K562 (cell line): ENCODE results near the gene DYNLT2B. TPM values are rescaled to one million over a fixed set of nuclear protein-coding genes. Genes with fewer than 3 reads are reported as not detected.

ENCODE experiments used
- ATAC-seq: fragments of 200-7000 bp; cut with Tn5 transposase; 3 replicates; pipeline ENCODE4 v1.9.1; 2020; ENCODE audit warnings: moderate library complexity
- BruUV-seq: library from RNA; stranded (reverse); fragments of 400-500 nt; replicated peaks from 2 replicates; lab custom pipeline; 2021; lab: Mats Ljungman, UMichigan
- CTCF ChIA-PET: fragments of 300-600 bp; formaldehyde crosslinking; extraction: SDS; loops from one replicate; lab custom pipeline; 2021; ENCODE audit warnings: low intra/inter-chr PET ratio; lab: Yijun Ruan, JAX
- POLR2A ChIA-PET: fragments of 300-600, 350-650 bp; sonication (Branson Sonifier 250); formaldehyde crosslinking; extraction: SDS; loops from one replicate; lab custom pipeline; 2021; ENCODE audit warnings: antibody characterized with exemption, inconsistent platforms; lab: Yijun Ruan, JAX
- DNase-seq, 4 experiments: peaks; one replicate each; pipeline versions ENCODE4 v3.0.0 to v3.0.0-alpha.2; 2011 to 2018; ENCODE audit warnings: low spot score in 3 of 4, mixed read lengths in 3 of 4; ENCODE audit errors: extremely low read depth in 1 of 4
- FAIRE-seq: peaks from 2 replicates; lab custom pipeline; 2011; peaks lifted over from hg19 to GRCh38; lab: Jason Lieb, UNC
- H2AFZ ChIP-seq: 2 replicates; pipeline ENCODE4 v1.6.0; 2011; ENCODE audit warnings: low read depth, low read length, control low read depth, inconsistent platforms
- H3K27ac ChIP-seq: fragments of 200-600 bp; 3 replicates; pipeline ENCODE4 v1.8.0; 2011; ENCODE audit warnings: low read depth, mild to moderate bottlenecking, control low read depth, inconsistent platforms, low read length, moderate library complexity, mixed read lengths; ENCODE audit errors: extremely low read depth
- H3K27me3 ChIP-seq, 2 experiments: fragments of 300-600 bp in 1 of 2; 2 replicates in 1 of 2; 3 replicates in 1 of 2; pipeline versions ENCODE4 v1.6.0 to v1.8.0; 2011; ENCODE audit warnings: inconsistent platforms in 2 of 2, low read length in 2 of 2, mild to moderate bottlenecking in 1 of 2, mixed read lengths in 1 of 2, moderate library complexity in 1 of 2; ENCODE audit not compliant: control insufficient read depth in 2 of 2, insufficient read depth in 2 of 2
- H3K36me3 ChIP-seq: fragments of 300-600 bp; 3 replicates; pipeline ENCODE4 v1.8.0; 2011; ENCODE audit warnings: mild to moderate bottlenecking, low read length, inconsistent platforms; ENCODE audit not compliant: control insufficient read depth, insufficient read depth
- H3K4me1 ChIP-seq, 2 experiments: fragments of 200-600 bp in 1 of 2; replicated peaks in 1 of 2; 2 replicates in 1 of 2; 3 replicates in 1 of 2; pipeline versions ENCODE4 v1.5.1 to v1.8.0; 2011; ENCODE audit warnings: inconsistent platforms in 2 of 2, low read length in 2 of 2, mild to moderate bottlenecking in 1 of 2, mixed read lengths in 1 of 2, moderate library complexity in 1 of 2; ENCODE audit not compliant: control insufficient read depth in 2 of 2, insufficient read depth in 2 of 2
- H3K4me2 ChIP-seq: 2 replicates; pipeline ENCODE4 v1.6.1; 2011; ENCODE audit warnings: low read length, control low read depth, inconsistent platforms, mixed read lengths; ENCODE audit not compliant: insufficient read depth
- H3K4me3 ChIP-seq: fragments of 200-600 bp; sonication (generic), shearing (Covaris generic); 2 replicates; pipeline ENCODE4 v1.5.1; 2016; ENCODE audit warnings: control low read depth, inconsistent platforms
- H3K79me2 ChIP-seq: fragments of 200-600 bp; 3 replicates; pipeline ENCODE4 v1.8.0; 2011; ENCODE audit warnings: low read length, inconsistent platforms; ENCODE audit not compliant: control insufficient read depth, insufficient read depth
- H3K9ac ChIP-seq, 2 experiments: 2 replicates each; pipeline versions ENCODE4 v1.6.0 to v1.6.1; 2011; ENCODE audit warnings: low read depth in 2 of 2, low read length in 2 of 2, control low read depth in 1 of 2, inconsistent platforms in 1 of 2, mild to moderate bottlenecking in 1 of 2, mixed read lengths in 1 of 2; ENCODE audit not compliant: insufficient read depth in 1 of 2
- H3K9me1 ChIP-seq: one replicate; pipeline ENCODE4 v1.6.0; 2011; ENCODE audit warnings: inconsistent platforms, mild to moderate bottlenecking, low read length, moderate library complexity; ENCODE audit not compliant: control insufficient read depth, insufficient read depth
- H3K9me3 ChIP-seq: replicated peaks from 2 replicates; pipeline ENCODE4 v1.5.1; 2011; ENCODE audit warnings: low read depth, low read length, inconsistent platforms; ENCODE audit not compliant: control insufficient read depth, insufficient read depth
- H4K20me1 ChIP-seq: replicated peaks from 2 replicates; pipeline ENCODE4 v1.6.1; 2011; ENCODE audit warnings: low read length, inconsistent platforms, mixed read lengths; ENCODE audit not compliant: control insufficient read depth, insufficient read depth
- HIVEP1 ChIP-seq: fragments of 250-450 bp; sonication (Bioruptor Pico); IDR thresholded peaks from 2 replicates; pipeline ENCODE4 v1.4.0; 2020; ENCODE audit warnings: mild to moderate bottlenecking
- HMG20B ChIP-seq: fragments of 250-450 bp; sonication (Bioruptor Pico); IDR thresholded peaks from 2 replicates; pipeline ENCODE4 v1.5.0; 2021; ENCODE audit warnings: mild to moderate bottlenecking
- ILF3 ChIP-seq: fragments of 450-650 bp; IDR thresholded peaks from 2 replicates; pipeline ENCODE4 v1.6.1; 2018; ENCODE audit warnings: antibody characterized with exemption, mild to moderate bottlenecking, moderate library complexity, borderline replicate concordance
- POLR2A ChIP-seq: fragments of 450-650 bp; conservative IDR thresholded peaks from 2 replicates; pipeline ENCODE4 v1.6.1; 2016
- WGBS: fragments of 100-300 bp; shearing (Covaris generic); methylation state at CpG from one replicate; pipeline ENCODE4 v1.1.6; 2016; ENCODE audit warnings: low coverage, mixed read lengths; ENCODE audit not compliant: insufficient coverage; ENCODE audit errors: missing lambda C conversion rate; 5-methylcytosine and 5-hydroxymethylcytosine counted together
- in situ Hi-C: fragments of 300-500 bp; cut with MboI; formaldehyde crosslinking; loops from 4 replicates; pipeline ENCODE4 v1.15.0; 2018; ENCODE audit warnings: inconsistent platforms, mixed read lengths
- intact Hi-C: fragments of 100-400 bp; cut with micrococcal nuclease; formaldehyde crosslinking; loops from 2 replicates; pipeline ENCODE4 v1.14.2; 2022
- polyA plus RNA-seq, 8 experiments: library from polyadenylated mRNA; depleted of rRNA in 4 of 8; stranded (reverse) in 5 of 8; unstranded in 3 of 8; fragments of >200 nt; fragmentation: Nextera tagmentation in 2 of 8; fragmentation: Illumina TruSeq in 1 of 8; extraction: Ambion mirVana in 2 of 8; extraction: Trizol in 1 of 8; gene quantifications; 2 replicates each; pipeline versions ENCODE4 v1.2.1 to v1.2.3, GENCODE V29; 2011 to 2014; ENCODE audit warnings: inconsistent platforms in 1 of 8, missing spikeins in 1 of 8
- total RNA-seq, 7 experiments: library from RNA; depleted of rRNA in 6 of 7; stranded (reverse); fragments of >200 nt in 6 of 7; fragmentation: Illumina TruSeq in 2 of 7; extraction: Trizol in 2 of 7; gene quantifications; 2 replicates each; pipeline versions ENCODE4 v1.2.1 to v1.2.3, GENCODE V29; 2011 to 2021; ENCODE audit warnings: low replicate concordance in 1 of 7
- TF ChIP-seq, protein P1 (sequence below): fragments of 150-350 bp; conservative IDR thresholded peaks from 2 replicates; pipeline ENCODE4 v1.6.1; 2014; ENCODE audit warnings: low read length
- TF ChIP-seq, protein P2 (sequence below): fragments of 250-450 bp; sonication (Bioruptor Pico); IDR thresholded peaks from 2 replicates; pipeline ENCODE4 v1.5.0; 2021; ENCODE audit warnings: mild to moderate bottlenecking, borderline replicate concordance
- TF ChIP-seq, protein P3 (sequence below), 2 experiments: IDR thresholded peaks; 2 replicates each; pipeline ENCODE4 v1.6.1; 2012; ENCODE audit warnings: improper control_type of control experiment in 2 of 2, low read depth in 2 of 2, low read length in 2 of 2, borderline replicate concordance in 1 of 2
- TF ChIP-seq, protein P4 (sequence below), 2 experiments: fragments of 450-650 bp; IDR thresholded peaks; 2 replicates each; pipeline ENCODE4 v1.6.1; 2018; ENCODE audit warnings: mild to moderate bottlenecking in 2 of 2, low read depth in 1 of 2; ENCODE audit not compliant: partially characterized antibody in 2 of 2

The DYNLT2B gene
- total and polyA plus RNA-seq, 9 of the 15 experiments (the other 6 are each of a cell fraction or from before 2014, with no cell fraction given) = 6.5 to 19.9 (median 8.7) TPM

DNA sequence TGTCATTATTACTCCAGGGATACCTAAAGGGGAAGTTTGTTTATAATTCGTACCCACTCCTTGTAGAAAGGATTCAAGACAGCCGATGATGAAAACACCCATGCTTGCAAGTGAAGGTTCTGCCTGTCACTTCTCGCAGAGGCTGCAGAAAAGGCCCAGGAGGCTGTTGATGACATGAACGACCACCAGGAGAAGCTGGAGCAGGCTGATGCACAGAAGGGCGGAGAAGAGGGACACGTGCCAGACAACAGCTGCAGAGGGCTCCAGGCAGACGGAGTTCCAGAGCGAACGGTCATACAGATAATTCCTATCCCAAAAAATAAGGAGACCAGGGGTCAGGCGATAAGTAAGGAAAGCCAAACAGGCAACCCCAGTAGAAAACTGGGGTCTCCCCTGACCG is 5.7 kb upstream of the DYNLT2B start:
- intact Hi-C loops (no loop called here), in situ Hi-C loops (no loop called here)
- DNase-seq (peak in 1 of 4 experiments; percentile 31), FAIRE-seq (no peak), ATAC-seq (peak; percentile 65)
- peaks cover 82% of the 10 kb centered on the region for H3K36me3 ChIP-seq
- H3K27me3 ChIP-seq = no peaks in the 10 kb centered on the region
- 61% methylated on average over 11 of the region's 11 CpGs for WGBS
- peaks cover 3 to 4% of the 10 kb centered on the region in 2 experiments; a peak in 3 of 5 replicates for H3K4me1 ChIP-seq
- no peaks in the 10 kb centered on the region for H4K20me1 ChIP-seq
- CTCF ChIA-PET = no interaction called here
- POLR2A ChIA-PET = interaction anchor here (0.7 to 4.9 kb wide), 6 partner anchors 9 to 205 kb away, joined by 3 to 51 read pairs (median 5); partner anchors contain the start of gene TM4SF19
- no peak overlapping the region for H3K4me2 ChIP-seq
- peak overlapping the region in 1 of 2 experiments; percentile 23; a peak in 1 of 4 replicates for H3K9ac ChIP-seq
- no peak overlapping the region for H2AFZ ChIP-seq
- no TSS peak for BruUV-seq
- H3K27ac ChIP-seq = no peak overlapping the region
- no peaks in the 10 kb centered on the region for H3K9me1 ChIP-seq
- peaks cover 4% of the 10 kb centered on the region; the same call in 2 of the 3 replicates for H3K79me2 ChIP-seq
- no peaks in the 10 kb centered on the region; the same call in 1 of the 2 replicates for H3K9me3 ChIP-seq
- H3K4me3 ChIP-seq = no peak overlapping the region
- TF ChIP-seq HIVEP1 (CRISPR knock-in tag) = no peak
- TF ChIP-seq, protein P1, sequence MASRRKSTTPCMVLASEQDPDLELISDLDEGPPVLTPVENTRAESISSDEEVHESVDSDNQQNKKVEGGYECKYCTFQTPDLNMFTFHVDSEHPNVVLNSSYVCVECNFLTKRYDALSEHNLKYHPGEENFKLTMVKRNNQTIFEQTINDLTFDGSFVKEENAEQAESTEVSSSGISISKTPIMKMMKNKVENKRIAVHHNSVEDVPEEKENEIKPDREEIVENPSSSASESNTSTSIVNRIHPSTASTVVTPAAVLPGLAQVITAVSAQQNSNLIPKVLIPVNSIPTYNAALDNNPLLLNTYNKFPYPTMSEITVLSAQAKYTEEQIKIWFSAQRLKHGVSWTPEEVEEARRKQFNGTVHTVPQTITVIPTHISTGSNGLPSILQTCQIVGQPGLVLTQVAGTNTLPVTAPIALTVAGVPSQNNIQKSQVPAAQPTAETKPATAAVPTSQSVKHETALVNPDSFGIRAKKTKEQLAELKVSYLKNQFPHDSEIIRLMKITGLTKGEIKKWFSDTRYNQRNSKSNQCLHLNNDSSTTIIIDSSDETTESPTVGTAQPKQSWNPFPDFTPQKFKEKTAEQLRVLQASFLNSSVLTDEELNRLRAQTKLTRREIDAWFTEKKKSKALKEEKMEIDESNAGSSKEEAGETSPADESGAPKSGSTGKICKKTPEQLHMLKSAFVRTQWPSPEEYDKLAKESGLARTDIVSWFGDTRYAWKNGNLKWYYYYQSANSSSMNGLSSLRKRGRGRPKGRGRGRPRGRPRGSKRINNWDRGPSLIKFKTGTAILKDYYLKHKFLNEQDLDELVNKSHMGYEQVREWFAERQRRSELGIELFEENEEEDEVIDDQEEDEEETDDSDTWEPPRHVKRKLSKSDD = no peak
- no peak for TF ChIP-seq HMG20B (CRISPR knock-in tag)
- TF ChIP-seq POLR2A = 0 out of 2 replicates have a peak, but pooled peaks have one; percentile 6
- TF ChIP-seq, protein P2, sequence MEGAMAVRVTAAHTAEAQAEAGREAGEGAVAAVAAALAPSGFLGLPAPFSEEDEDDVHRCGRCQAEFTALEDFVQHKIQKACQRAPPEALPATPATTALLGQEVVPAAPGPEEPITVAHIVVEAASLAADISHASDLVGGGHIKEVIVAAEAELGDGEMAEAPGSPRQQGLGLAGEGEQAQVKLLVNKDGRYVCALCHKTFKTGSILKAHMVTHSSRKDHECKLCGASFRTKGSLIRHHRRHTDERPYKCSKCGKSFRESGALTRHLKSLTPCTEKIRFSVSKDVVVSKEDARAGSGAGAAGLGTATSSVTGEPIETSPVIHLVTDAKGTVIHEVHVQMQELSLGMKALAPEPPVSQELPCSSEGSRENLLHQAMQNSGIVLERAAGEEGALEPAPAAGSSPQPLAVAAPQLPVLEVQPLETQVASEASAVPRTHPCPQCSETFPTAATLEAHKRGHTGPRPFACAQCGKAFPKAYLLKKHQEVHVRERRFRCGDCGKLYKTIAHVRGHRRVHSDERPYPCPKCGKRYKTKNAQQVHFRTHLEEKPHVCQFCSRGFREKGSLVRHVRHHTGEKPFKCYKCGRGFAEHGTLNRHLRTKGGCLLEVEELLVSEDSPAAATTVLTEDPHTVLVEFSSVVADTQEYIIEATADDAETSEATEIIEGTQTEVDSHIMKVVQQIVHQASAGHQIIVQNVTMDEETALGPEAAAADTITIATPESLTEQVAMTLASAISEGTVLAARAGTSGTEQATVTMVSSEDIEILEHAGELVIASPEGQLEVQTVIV (CRISPR knock-in tag) = no peak
- TF ChIP-seq ILF3 = no peak
- TF ChIP-seq, protein P3, sequence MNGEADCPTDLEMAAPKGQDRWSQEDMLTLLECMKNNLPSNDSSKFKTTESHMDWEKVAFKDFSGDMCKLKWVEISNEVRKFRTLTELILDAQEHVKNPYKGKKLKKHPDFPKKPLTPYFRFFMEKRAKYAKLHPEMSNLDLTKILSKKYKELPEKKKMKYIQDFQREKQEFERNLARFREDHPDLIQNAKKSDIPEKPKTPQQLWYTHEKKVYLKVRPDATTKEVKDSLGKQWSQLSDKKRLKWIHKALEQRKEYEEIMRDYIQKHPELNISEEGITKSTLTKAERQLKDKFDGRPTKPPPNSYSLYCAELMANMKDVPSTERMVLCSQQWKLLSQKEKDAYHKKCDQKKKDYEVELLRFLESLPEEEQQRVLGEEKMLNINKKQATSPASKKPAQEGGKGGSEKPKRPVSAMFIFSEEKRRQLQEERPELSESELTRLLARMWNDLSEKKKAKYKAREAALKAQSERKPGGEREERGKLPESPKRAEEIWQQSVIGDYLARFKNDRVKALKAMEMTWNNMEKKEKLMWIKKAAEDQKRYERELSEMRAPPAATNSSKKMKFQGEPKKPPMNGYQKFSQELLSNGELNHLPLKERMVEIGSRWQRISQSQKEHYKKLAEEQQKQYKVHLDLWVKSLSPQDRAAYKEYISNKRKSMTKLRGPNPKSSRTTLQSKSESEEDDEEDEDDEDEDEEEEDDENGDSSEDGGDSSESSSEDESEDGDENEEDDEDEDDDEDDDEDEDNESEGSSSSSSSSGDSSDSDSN (IDR thresholded peaks at IDR 0.05; ENCODE audit: borderline replicate concordance in 1 of 2, low read depth in 2 of 2, low read length in 2 of 2) = no peak
- TF ChIP-seq, protein P4, sequence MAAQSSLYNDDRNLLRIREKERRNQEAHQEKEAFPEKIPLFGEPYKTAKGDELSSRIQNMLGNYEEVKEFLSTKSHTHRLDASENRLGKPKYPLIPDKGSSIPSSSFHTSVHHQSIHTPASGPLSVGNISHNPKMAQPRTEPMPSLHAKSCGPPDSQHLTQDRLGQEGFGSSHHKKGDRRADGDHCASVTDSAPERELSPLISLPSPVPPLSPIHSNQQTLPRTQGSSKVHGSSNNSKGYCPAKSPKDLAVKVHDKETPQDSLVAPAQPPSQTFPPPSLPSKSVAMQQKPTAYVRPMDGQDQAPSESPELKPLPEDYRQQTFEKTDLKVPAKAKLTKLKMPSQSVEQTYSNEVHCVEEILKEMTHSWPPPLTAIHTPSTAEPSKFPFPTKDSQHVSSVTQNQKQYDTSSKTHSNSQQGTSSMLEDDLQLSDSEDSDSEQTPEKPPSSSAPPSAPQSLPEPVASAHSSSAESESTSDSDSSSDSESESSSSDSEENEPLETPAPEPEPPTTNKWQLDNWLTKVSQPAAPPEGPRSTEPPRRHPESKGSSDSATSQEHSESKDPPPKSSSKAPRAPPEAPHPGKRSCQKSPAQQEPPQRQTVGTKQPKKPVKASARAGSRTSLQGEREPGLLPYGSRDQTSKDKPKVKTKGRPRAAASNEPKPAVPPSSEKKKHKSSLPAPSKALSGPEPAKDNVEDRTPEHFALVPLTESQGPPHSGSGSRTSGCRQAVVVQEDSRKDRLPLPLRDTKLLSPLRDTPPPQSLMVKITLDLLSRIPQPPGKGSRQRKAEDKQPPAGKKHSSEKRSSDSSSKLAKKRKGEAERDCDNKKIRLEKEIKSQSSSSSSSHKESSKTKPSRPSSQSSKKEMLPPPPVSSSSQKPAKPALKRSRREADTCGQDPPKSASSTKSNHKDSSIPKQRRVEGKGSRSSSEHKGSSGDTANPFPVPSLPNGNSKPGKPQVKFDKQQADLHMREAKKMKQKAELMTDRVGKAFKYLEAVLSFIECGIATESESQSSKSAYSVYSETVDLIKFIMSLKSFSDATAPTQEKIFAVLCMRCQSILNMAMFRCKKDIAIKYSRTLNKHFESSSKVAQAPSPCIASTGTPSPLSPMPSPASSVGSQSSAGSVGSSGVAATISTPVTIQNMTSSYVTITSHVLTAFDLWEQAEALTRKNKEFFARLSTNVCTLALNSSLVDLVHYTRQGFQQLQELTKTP (IDR thresholded peaks at IDR 0.05; ENCODE audit: low read depth in 1 of 2, partially characterized antibody in 2 of 2) = no peak
